ENCODE measurements around the gene ZNF273.
A peak's percentile ranks its signal among the peaks of the same experiment; 100 is the strongest.
"Not testable (repeated sequence)": the region's sequence is repeated elsewhere in the genome, so short reads cannot be mapped to it uniquely, and the experiment has no call there.

The ZNF273 gene

GRCh38 chr7:64888901-64889685 is 14.0 kb upstream of the ZNF273 start:
- DNase-seq (ENCODE audit: low spot score) = no peak

- no peak for DNase-seq (ENCODE audit: low spot score)
Observed at GRCh38 chr7:64889686-64890162, 13.3 kb upstream of the ZNF273 start.

- peak; percentile 34 for DNase-seq (ENCODE audit: low spot score)
Observed at GRCh38 chr7:64890273-64890672, 12.8 kb upstream of the ZNF273 start.

GRCh38 chr7:64890761-64891362 is 12.2 kb upstream of the ZNF273 start:
- DNase-seq (ENCODE audit: low spot score) = peak; percentile 98

- peak; percentile 46 for DNase-seq (ENCODE audit: low spot score)
Observed at GRCh38 chr7:64891363-64892081, 11.6 kb upstream of the ZNF273 start.

GRCh38 chr7:64892116-64892515 is 11.0 kb upstream of the ZNF273 start:
- no peak for DNase-seq (ENCODE audit: low spot score)

- DNase-seq (ENCODE audit: low spot score) = no peak
Observed at GRCh38 chr7:64892666-64893309, 10.3 kb upstream of the ZNF273 start.

- no peak for DNase-seq (ENCODE audit: low spot score)
Observed at GRCh38 chr7:64893401-64893800, 9.7 kb upstream of the ZNF273 start.

- DNase-seq (ENCODE audit: low spot score) = not testable (repeated sequence)
Observed at GRCh38 chr7:64902461-64902805, 640 bp upstream of the ZNF273 start.

GRCh38 chr7:64904008-64904407 is 935 bp downstream of the ZNF273 start:
- DNase-seq (ENCODE audit: low spot score) = no peak

- no peak for DNase-seq (ENCODE audit: low spot score)
Observed at GRCh38 chr7:64905133-64905532, 2.1 kb downstream of the ZNF273 start.

GRCh38 chr7:64905547-64905946 is 2.5 kb downstream of the ZNF273 start:
- no peak for DNase-seq (ENCODE audit: low spot score)

GRCh38 chr7:64907641-64908326 is 4.7 kb downstream of the ZNF273 start:
- no peak for DNase-seq (ENCODE audit: low spot score)

- no peak for DNase-seq (ENCODE audit: low spot score)
Observed at GRCh38 chr7:64908358-64908757, 5.3 kb downstream of the ZNF273 start.

- no peak for DNase-seq (ENCODE audit: low spot score)
Observed at GRCh38 chr7:64914557-64914956, 11.5 kb downstream of the ZNF273 start.

GRCh38 chr7:64915301-64915700 is 12.2 kb downstream of the ZNF273 start:
- DNase-seq (ENCODE audit: low spot score) = not testable (repeated sequence)

GRCh38 chr7:64928252-64929187 is 25.4 kb downstream of the ZNF273 start:
- DNase-seq (ENCODE audit: low spot score) = not testable (repeated sequence)

- no peak for DNase-seq (ENCODE audit: low spot score)
Observed at GRCh38 chr7:64934478-64934877, 31.4 kb downstream of the ZNF273 start.

GRCh38 chr7:64938540-64938939 is 35.5 kb downstream of the ZNF273 start:
- DNase-seq (ENCODE audit: low spot score) = no peak

- not testable (repeated sequence) for DNase-seq (ENCODE audit: low spot score)
Observed at GRCh38 chr7:64940021-64940420, 36.9 kb downstream of the ZNF273 start.
